Endodermal cell (in vitro differentiated cells): ENCODE results near the gene DGKE. TPM values are rescaled to one million over a fixed set of nuclear protein-coding genes. Genes with fewer than 3 reads are reported as not detected.

Experiments
- DNase-seq: peaks from one replicate; pipeline ENCODE4 v3.0.0-alpha.2; 2017
- H3K27ac ChIP-seq: 2 replicates; pipeline ENCODE4 v1.5.1; 2013; ENCODE audit warnings: mild to moderate bottlenecking, low read depth, low read length, moderate library complexity
- H3K27me3 ChIP-seq: 2 replicates; pipeline ENCODE4 v1.6.1; 2013; ENCODE audit warnings: mild to moderate bottlenecking, low read length, moderate library complexity; ENCODE audit not compliant: insufficient read depth, control insufficient read depth, poor library complexity, severe bottlenecking
- H3K36me3 ChIP-seq: 2 replicates; pipeline ENCODE4 v1.7.0; 2013; ENCODE audit warnings: mild to moderate bottlenecking, low read length, moderate library complexity; ENCODE audit not compliant: control insufficient read depth, insufficient read depth
- H3K4me1 ChIP-seq: one replicate; pipeline ENCODE4 v1.7.0; 2013; ENCODE audit warnings: low read length; ENCODE audit not compliant: control insufficient read depth, insufficient read depth
- H3K4me3 ChIP-seq: 2 replicates; pipeline ENCODE4 v1.5.1; 2013; ENCODE audit warnings: mild to moderate bottlenecking, low read length, moderate library complexity
- H3K9ac ChIP-seq: 2 replicates; pipeline ENCODE4 v1.6.1; 2013; ENCODE audit warnings: mild to moderate bottlenecking, low read length, moderate library complexity; ENCODE audit not compliant: poor library complexity, severe bottlenecking; ENCODE audit errors: extremely low read depth
- H3K9me3 ChIP-seq: 2 replicates; pipeline ENCODE4 v1.6.1; 2013; ENCODE audit warnings: mild to moderate bottlenecking, low read length, moderate library complexity; ENCODE audit not compliant: control insufficient read depth
- H3K27ac Mint-ChIP-seq: 2 replicates; pipeline ENCODE4 v1.8.0; 2020; ENCODE audit warnings: mixed read lengths
- H3K27me3 Mint-ChIP-seq: 2 replicates; pipeline ENCODE4 v1.8.0; 2021; ENCODE audit warnings: mild to moderate bottlenecking, mixed read lengths; ENCODE audit not compliant: insufficient read depth
- H3K36me3 Mint-ChIP-seq: 2 replicates; pipeline ENCODE4 v1.8.0; 2020; ENCODE audit warnings: low read depth, mixed read lengths
- H3K4me1 Mint-ChIP-seq: 2 replicates; pipeline ENCODE4 v1.8.0; 2020; ENCODE audit warnings: mixed read lengths
- H3K4me3 Mint-ChIP-seq: 2 replicates; pipeline ENCODE4 v1.8.0; 2020; ENCODE audit warnings: mild to moderate bottlenecking, moderate library complexity, mixed read lengths
- H3K9me3 Mint-ChIP-seq: 2 replicates; pipeline ENCODE4 v1.8.0; 2020; ENCODE audit warnings: mild to moderate bottlenecking, mixed read lengths
- WGBS, 2 experiments: methylation state at CpG; one replicate each; pipeline versions ENCODE4 v1.1.5 to v1.1.7; 2013; ENCODE audit warnings: missing lambda C conversion rate in 2 of 2, mixed read lengths in 1 of 2; ENCODE audit not compliant: insufficient coverage in 1 of 2, insufficient read length in 1 of 2; 5-methylcytosine and 5-hydroxymethylcytosine counted together
- total RNA-seq, 2 donors: library from RNA; stranded (reverse); fragmentation: NEBNext Ultra II Directional in 1 of 2; extraction: Animal tissue kit (Norgen Biotek cat#: 25700) in 1 of 2; gene quantifications; 2 replicates in 1 of 2; 3 replicates in 1 of 2; pipeline ENCODE4 v1.2.1, GENCODE V29; 2021
- TF ChIP-seq, protein P1 (sequence below): fragments of 200-600 bp; sonication (generic); conservative IDR thresholded peaks from 2 replicates; pipeline ENCODE4 v1.5.0; 2021; ENCODE audit warnings: antibody characterized with exemption, mild to moderate bottlenecking

The DGKE gene
- total RNA-seq, 2 donors from 2014 or later: 3.5 to 7.1 TPM

DNA sequence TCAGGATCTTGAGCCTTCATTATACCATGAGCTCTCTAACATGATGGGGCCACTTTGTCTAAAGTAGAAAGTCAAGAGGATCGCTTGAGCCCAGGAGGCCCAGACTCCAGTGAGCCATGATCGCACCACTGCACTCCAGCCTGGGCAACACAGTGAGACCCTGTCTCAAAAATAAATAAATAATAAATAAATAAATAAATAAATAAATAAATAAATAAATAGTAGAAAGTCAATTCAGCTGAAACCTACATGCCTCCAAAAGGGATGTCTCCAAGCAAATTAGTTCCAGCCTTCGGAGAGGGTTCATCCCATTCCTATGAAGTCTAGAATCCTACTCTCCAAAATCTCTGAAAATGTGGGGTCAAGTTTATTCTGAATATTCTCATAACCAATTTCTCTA lies 26.2 kb upstream of the DGKE start:
- DNase-seq: no peak
- H3K4me3 Mint-ChIP-seq: no peak overlapping the region
- no peaks in the 10 kb centered on the region for H3K9me3 Mint-ChIP-seq
- peaks cover 7% of the 10 kb centered on the region for H3K4me1 ChIP-seq
- H3K9me3 ChIP-seq: no peaks in the 10 kb centered on the region
- H3K4me1 Mint-ChIP-seq: no peaks in the 10 kb centered on the region
- no peaks in the 10 kb centered on the region for H3K36me3 ChIP-seq
- H3K27me3 Mint-ChIP-seq: no peaks in the 10 kb centered on the region
- H3K27ac Mint-ChIP-seq: no peak overlapping the region
- no peak overlapping the region for H3K4me3 ChIP-seq
- H3K27ac ChIP-seq: no peak overlapping the region
- H3K27me3 ChIP-seq: no peaks in the 10 kb centered on the region
- H3K9ac ChIP-seq: no peak overlapping the region
- no peaks in the 10 kb centered on the region for H3K36me3 Mint-ChIP-seq
- TF ChIP-seq, protein P1, sequence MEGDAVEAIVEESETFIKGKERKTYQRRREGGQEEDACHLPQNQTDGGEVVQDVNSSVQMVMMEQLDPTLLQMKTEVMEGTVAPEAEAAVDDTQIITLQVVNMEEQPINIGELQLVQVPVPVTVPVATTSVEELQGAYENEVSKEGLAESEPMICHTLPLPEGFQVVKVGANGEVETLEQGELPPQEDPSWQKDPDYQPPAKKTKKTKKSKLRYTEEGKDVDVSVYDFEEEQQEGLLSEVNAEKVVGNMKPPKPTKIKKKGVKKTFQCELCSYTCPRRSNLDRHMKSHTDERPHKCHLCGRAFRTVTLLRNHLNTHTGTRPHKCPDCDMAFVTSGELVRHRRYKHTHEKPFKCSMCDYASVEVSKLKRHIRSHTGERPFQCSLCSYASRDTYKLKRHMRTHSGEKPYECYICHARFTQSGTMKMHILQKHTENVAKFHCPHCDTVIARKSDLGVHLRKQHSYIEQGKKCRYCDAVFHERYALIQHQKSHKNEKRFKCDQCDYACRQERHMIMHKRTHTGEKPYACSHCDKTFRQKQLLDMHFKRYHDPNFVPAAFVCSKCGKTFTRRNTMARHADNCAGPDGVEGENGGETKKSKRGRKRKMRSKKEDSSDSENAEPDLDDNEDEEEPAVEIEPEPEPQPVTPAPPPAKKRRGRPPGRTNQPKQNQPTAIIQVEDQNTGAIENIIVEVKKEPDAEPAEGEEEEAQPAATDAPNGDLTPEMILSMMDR: no peak
- WGBS, 2 experiments: 90 to 100% methylated on average over 1 to 2 of the region's 3 CpGs

DNA sequence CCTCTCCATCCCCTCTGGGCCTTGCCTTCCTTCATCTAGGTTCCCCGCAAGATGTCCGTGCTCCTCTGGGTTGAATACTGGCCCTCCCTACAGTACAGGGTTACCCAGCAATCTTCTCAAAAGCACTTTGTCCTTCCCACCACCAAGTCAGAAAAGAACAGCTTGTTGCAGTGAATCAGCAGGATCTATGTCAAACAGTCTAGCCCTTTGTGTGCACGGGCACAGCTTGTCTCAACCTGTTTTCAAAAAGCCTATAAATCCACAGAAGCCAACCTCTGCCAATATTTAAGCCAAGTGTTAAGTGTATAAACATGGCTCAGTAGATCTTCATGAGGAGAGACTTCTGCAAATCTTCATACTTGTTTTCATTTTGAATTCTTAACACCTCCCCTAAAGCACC lies 25.4 kb upstream of the DGKE start:
- TF ChIP-seq, protein P1: no peak
- 90 to 92% methylated on average over 2 to 3 of the region's 3 CpGs for WGBS, 2 experiments
- no peak overlapping the region for H3K4me3 Mint-ChIP-seq

DNA sequence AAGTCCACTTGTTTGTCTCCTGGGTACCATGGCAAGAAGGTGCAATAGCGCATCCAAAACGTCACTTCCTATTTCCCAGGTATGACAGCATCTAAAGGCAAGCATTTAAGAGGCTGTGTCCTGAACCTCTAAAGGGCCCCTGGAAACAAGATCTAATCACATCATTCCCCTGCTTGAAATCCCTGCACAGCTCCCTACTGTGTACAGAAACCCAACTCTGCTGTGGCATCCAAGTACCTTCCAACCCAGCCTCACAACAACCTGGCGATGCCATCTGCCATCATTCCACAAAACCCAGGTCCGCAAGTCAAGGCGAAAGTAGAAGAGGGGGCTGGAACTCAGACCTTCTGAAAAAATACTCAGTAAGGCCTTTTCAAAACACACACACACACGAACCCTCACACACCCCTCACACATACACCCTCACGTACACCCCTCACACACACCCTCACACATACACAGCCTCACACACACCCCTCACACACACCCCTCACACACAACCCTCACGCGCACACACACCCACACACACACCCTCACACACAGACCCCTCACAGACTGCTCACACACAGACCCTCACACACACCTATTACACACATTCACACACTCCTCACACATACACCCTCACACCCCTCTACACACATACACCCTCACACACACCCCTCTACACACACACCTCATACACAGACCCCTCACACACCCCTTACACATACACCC lies 24.7 kb upstream of the DGKE start:
- Mint-ChIP-seq H3K4me3 (no peak overlapping the region), H3K4me1 (no peaks in the 10 kb centered on the region), H3K27me3 (peaks cover 2% of the 10 kb centered on the region), H3K36me3 (no peaks in the 10 kb centered on the region), H3K9me3 (no peaks in the 10 kb centered on the region), H3K27ac (no peak overlapping the region)
- no peak for DNase-seq
- Histone ChIP-seq H3K27ac (no peak overlapping the region), H3K9ac (no peak overlapping the region), H3K9me3 (no peaks in the 10 kb centered on the region), H3K4me3 (no peak overlapping the region), H3K4me1 (peaks cover 7% of the 10 kb centered on the region), H3K36me3 (no peaks in the 10 kb centered on the region), H3K27me3 (no peaks in the 10 kb centered on the region)
- TF ChIP-seq, protein P1: no peak
- WGBS, 2 experiments: 87 to 91% methylated on average over 3 to 9 of the region's 9 CpGs

More for the DNA sequence above, 25.4 kb upstream of the DGKE start:
- peaks cover 7% of the 10 kb centered on the region for H3K4me1 ChIP-seq
- no peaks in the 10 kb centered on the region for H3K27me3 ChIP-seq
- H3K4me3 ChIP-seq: no peak overlapping the region
- Mint-ChIP-seq H3K9me3 (no peaks in the 10 kb centered on the region), H3K27me3 (peaks cover 2% of the 10 kb centered on the region), H3K27ac (no peak overlapping the region), H3K4me1 (no peaks in the 10 kb centered on the region), H3K36me3 (no peaks in the 10 kb centered on the region)
- H3K9ac ChIP-seq: no peak overlapping the region
- DNase-seq: no peak
- no peaks in the 10 kb centered on the region for H3K9me3 ChIP-seq
- H3K27ac ChIP-seq: no peak overlapping the region
- no peaks in the 10 kb centered on the region for H3K36me3 ChIP-seq
